Activated CD4-positive, alpha-beta T cell treated with anti-CD3 and anti-CD28 coated beads, Interleukin-2, amount 10 ng/mL, durations not matched to agents 7 days and 5 days (primary cell): ENCODE measurements around the gene DGKB. TPM values are rescaled to one million over a fixed set of nuclear protein-coding genes. Genes with fewer than 3 reads are reported as not detected.

ENCODE experiments used
- CTCF ChIA-PET: fragments of 350-600 bp; sonication (Branson Sonifier 250); formaldehyde crosslinking; loops from one replicate; lab custom pipeline; 2021; ENCODE audit warnings: antibody characterized with exemption; lab: Charles Lee
- POLR2A ChIA-PET: fragments of 350-600 bp; sonication (Branson Sonifier 250); formaldehyde crosslinking; loops from one replicate; lab custom pipeline; 2021; ENCODE audit warnings: antibody characterized with exemption; lab: Charles Lee
- DNase-seq: peaks from one replicate; pipeline ENCODE4 v3.0.0-alpha.2; 2020
- H3K27ac Mint-ChIP-seq: one replicate; pipeline ENCODE4 v1.8.0; 2021; ENCODE audit warnings: mild to moderate bottlenecking, moderate library complexity, mixed read lengths
- H3K27me3 Mint-ChIP-seq: one replicate; pipeline ENCODE4 v1.8.0; 2021; ENCODE audit warnings: mixed read lengths
- H3K36me3 Mint-ChIP-seq: one replicate; pipeline ENCODE4 v1.8.0; 2021; ENCODE audit warnings: low read depth, mixed read lengths
- H3K4me1 Mint-ChIP-seq: one replicate; pipeline ENCODE4 v1.8.0; 2021; ENCODE audit warnings: mixed read lengths
- H3K4me3 Mint-ChIP-seq: one replicate; pipeline ENCODE4 v1.8.0; 2021; ENCODE audit warnings: mild to moderate bottlenecking, moderate library complexity, mixed read lengths
- H3K9me3 Mint-ChIP-seq: one replicate; pipeline ENCODE4 v1.8.0; 2021; ENCODE audit warnings: mixed read lengths
- total RNA-seq, 2 experiments: library from RNA; stranded (reverse); gene quantifications; one replicate each; pipeline ENCODE4 v1.2.3, GENCODE V29; 2021

The DGKB gene
- total RNA-seq, 2 experiments from 2014 or later = not detected

GRCh38 chr7:14551310-14551709, 351.2 kb downstream of the DGKB start:
- POLR2A ChIA-PET = no interaction called here

DNA sequence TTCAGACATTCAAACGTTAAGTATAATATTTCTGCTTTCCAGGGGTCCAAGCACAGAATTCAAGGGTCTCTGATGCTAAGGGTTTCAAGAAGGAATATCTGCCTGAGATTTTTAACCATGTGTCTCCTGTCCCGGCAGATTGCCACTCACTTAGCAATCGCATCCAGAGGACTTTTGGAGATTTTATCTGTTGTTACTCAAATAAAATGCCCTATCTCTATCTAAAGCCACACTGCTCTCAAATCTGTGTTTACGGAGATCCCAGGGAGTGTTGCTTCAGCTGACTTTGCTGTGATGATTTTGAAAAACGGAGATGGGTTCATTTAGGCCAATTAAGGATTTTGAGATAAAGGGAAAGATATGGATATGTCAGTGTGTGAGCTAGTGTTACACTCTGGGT, 359.9 kb downstream of the DGKB start:
- ChIA-PET POLR2A (no interaction called here), CTCF (no interaction called here)
- Mint-ChIP-seq H3K4me1 (no peaks in the 10 kb centered on the region), H3K27ac (no peak overlapping the region), H3K4me3 (no peak overlapping the region), H3K36me3 (no peaks in the 10 kb centered on the region), H3K27me3 (no peaks in the 10 kb centered on the region), H3K9me3 (no peaks in the 10 kb centered on the region)
- DNase-seq = no peak

More at GRCh38 chr7:14551310-14551709, 351.2 kb downstream of the DGKB start:
- Mint-ChIP-seq H3K36me3 (no peaks in the 10 kb centered on the region), H3K4me1 (no peaks in the 10 kb centered on the region), H3K27ac (no peak overlapping the region), H3K9me3 (no peaks in the 10 kb centered on the region), H3K27me3 (no peaks in the 10 kb centered on the region), H3K4me3 (no peak overlapping the region)
- DNase-seq = no peak
- CTCF ChIA-PET = no interaction called here

DNA sequence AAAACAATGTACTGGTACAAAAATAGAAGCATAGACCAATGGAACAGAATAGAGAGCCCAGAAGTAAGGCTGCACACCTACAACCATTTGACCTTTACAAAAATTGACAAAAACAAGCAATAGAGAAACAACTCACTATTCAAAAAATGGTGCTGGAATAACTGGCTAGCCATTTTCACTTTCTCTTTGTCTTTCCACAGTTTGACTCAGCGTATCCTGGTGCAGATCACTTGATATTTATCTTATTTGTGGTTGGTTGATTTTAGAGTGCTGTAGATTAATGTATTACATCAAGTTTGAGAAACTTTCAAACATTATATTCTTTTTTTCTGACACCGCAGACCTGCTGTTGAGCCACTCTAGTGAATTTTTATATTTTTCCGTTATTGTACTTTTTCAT, 381.4 kb downstream of the DGKB start:
- POLR2A ChIA-PET = no interaction called here
- peaks cover 11% of the 10 kb centered on the region for H3K9me3 Mint-ChIP-seq
- no peaks in the 10 kb centered on the region for H3K36me3 Mint-ChIP-seq
- CTCF ChIA-PET = no interaction called here
- H3K4me3 Mint-ChIP-seq = no peak overlapping the region
- H3K27ac Mint-ChIP-seq = no peak overlapping the region
- DNase-seq = no peak
- H3K4me1 Mint-ChIP-seq = no peaks in the 10 kb centered on the region
- H3K27me3 Mint-ChIP-seq = no peaks in the 10 kb centered on the region

DNA sequence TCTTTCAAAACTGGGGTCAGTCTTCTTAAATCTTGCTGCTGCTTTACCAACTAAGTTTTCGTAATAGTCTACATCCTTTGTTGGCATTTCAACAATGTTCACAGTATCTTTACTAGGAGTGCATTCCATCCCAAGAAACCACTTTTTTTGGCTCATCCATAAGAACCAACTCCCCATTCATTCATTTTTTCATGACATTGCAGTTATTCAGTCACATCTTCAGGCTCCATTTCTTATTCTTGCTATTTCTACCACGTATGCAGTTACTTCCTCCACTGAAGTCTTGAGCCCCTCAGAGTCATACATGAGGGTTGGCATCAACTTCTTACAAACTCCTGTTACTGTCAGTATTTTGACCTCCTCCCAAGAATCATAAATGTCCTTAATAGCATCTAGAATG, 392.3 kb downstream of the DGKB start:
- no peaks in the 10 kb centered on the region for H3K36me3 Mint-ChIP-seq
- no peak overlapping the region for H3K27ac Mint-ChIP-seq
- DNase-seq = no peak
- H3K4me3 Mint-ChIP-seq = no peak overlapping the region
- POLR2A ChIA-PET = no interaction called here
- peaks cover 8% of the 10 kb centered on the region for H3K9me3 Mint-ChIP-seq
- no peaks in the 10 kb centered on the region for H3K4me1 Mint-ChIP-seq
- no peaks in the 10 kb centered on the region for H3K27me3 Mint-ChIP-seq
- CTCF ChIA-PET = no interaction called here

GRCh38 chr7:14507617-14508016, 394.9 kb downstream of the DGKB start:
- DNase-seq = no peak
- no peaks in the 10 kb centered on the region for H3K36me3 Mint-ChIP-seq
- POLR2A ChIA-PET = no interaction called here
- no peak overlapping the region for H3K4me3 Mint-ChIP-seq
- H3K9me3 Mint-ChIP-seq = peaks cover 4% of the 10 kb centered on the region
- no peak overlapping the region for H3K27ac Mint-ChIP-seq
- no peaks in the 10 kb centered on the region for H3K27me3 Mint-ChIP-seq
- no peaks in the 10 kb centered on the region for H3K4me1 Mint-ChIP-seq
- CTCF ChIA-PET = no interaction called here

- POLR2A ChIA-PET = no interaction called here
- Mint-ChIP-seq H3K27me3 (no peaks in the 10 kb centered on the region), H3K4me1 (no peaks in the 10 kb centered on the region), H3K4me3 (no peak overlapping the region), H3K27ac (no peak overlapping the region), H3K36me3 (no peaks in the 10 kb centered on the region), H3K9me3 (peaks cover 9% of the 10 kb centered on the region)
- CTCF ChIA-PET = no interaction called here
- no peak for DNase-seq
Observed at GRCh38 chr7:14505906-14506305, 396.6 kb downstream of the DGKB start.

DNA sequence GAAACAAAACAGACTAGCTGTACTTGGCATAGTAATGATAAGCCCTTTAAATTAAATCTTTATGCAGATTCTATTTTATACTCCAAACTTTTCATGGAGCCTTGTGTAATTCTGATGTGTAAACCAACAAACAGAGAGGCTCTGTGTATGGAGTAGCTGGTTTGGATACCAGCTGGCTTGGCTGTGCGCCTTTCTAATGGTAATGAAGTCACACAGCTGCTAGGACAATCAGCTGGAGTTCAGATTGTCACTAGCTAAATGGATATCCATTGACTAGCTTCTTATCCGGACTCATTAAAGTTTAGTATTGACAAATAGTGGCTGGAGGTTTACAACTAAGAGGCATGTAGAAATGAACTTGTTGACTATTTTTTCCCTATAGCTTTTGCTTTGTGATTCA, 398.4 kb downstream of the DGKB start:
- Mint-ChIP-seq H3K36me3 (no peaks in the 10 kb centered on the region), H3K4me1 (no peaks in the 10 kb centered on the region), H3K27me3 (no peaks in the 10 kb centered on the region), H3K4me3 (no peak overlapping the region), H3K9me3 (peaks cover 6% of the 10 kb centered on the region), H3K27ac (no peak overlapping the region)
- CTCF ChIA-PET = no interaction called here
- POLR2A ChIA-PET = interaction anchor here (0.6 kb wide), 1 partner anchor 16 kb away, joined by 5 read pairs; no protein-coding TSS in a partner anchor
- DNase-seq = no peak

GRCh38 chr7:14503623-14504022, 398.9 kb downstream of the DGKB start:
- ChIA-PET CTCF (no interaction called here), POLR2A (no interaction called here)
- Mint-ChIP-seq H3K36me3 (no peaks in the 10 kb centered on the region), H3K27ac (no peak overlapping the region), H3K9me3 (peaks cover 6% of the 10 kb centered on the region), H3K4me1 (no peaks in the 10 kb centered on the region), H3K4me3 (no peak overlapping the region), H3K27me3 (no peaks in the 10 kb centered on the region)
- no peak for DNase-seq

- POLR2A ChIA-PET = no interaction called here
- H3K27me3 Mint-ChIP-seq = no peaks in the 10 kb centered on the region
- H3K4me3 Mint-ChIP-seq = no peak overlapping the region
- no peak overlapping the region for H3K27ac Mint-ChIP-seq
- H3K4me1 Mint-ChIP-seq = no peaks in the 10 kb centered on the region
- H3K9me3 Mint-ChIP-seq = peaks cover 6% of the 10 kb centered on the region
- CTCF ChIA-PET = no interaction called here
- DNase-seq = no peak
- H3K36me3 Mint-ChIP-seq = no peaks in the 10 kb centered on the region
Observed at GRCh38 chr7:14501436-14501835, 401.1 kb downstream of the DGKB start.

DNA sequence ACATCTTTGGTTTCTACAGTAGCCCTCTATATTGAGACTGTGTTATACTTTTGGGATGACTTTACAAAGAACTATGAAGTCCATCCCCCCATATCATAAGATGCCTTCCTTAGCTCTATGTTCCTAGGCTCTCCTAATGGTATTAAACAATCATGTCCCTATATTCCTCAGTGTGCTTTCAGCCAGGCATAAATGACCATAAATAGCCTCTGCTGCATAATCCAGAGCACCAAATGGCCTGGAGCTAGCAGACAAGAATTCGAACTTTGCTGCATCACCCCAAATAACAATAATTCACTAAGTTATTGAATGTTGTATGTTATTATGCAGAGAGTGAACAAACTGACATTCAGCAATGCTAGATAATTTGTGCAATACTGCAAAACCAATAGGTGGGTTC, 405.2 kb downstream of the DGKB start:
- Mint-ChIP-seq H3K36me3 (no peaks in the 10 kb centered on the region), H3K4me1 (no peaks in the 10 kb centered on the region), H3K27ac (no peak overlapping the region), H3K9me3 (peaks cover 6% of the 10 kb centered on the region), H3K27me3 (no peaks in the 10 kb centered on the region), H3K4me3 (no peak overlapping the region)
- CTCF ChIA-PET = interaction anchor here (0.6 kb wide), 1 partner anchor 269 kb away, joined by 5 read pairs; no protein-coding TSS in a partner anchor
- no peak for DNase-seq
- POLR2A ChIA-PET = no interaction called here

GRCh38 chr7:14495633-14496032, 406.9 kb downstream of the DGKB start:
- H3K36me3 Mint-ChIP-seq = no peaks in the 10 kb centered on the region
- no peaks in the 10 kb centered on the region for H3K4me1 Mint-ChIP-seq

GRCh38 chr7:14487701-14488395, 414.7 kb downstream of the DGKB start:
- Mint-ChIP-seq H3K9me3 (peaks cover 2% of the 10 kb centered on the region), H3K36me3 (no peaks in the 10 kb centered on the region), H3K27me3 (no peaks in the 10 kb centered on the region), H3K27ac (no peak overlapping the region), H3K4me3 (no peak overlapping the region), H3K4me1 (no peaks in the 10 kb centered on the region)
- no peak for DNase-seq
- ChIA-PET CTCF (no interaction called here), POLR2A (no interaction called here)

More at GRCh38 chr7:14495633-14496032, 406.9 kb downstream of the DGKB start:
- ChIA-PET POLR2A (no interaction called here), CTCF (no interaction called here)
- Mint-ChIP-seq H3K27ac (no peak overlapping the region), H3K27me3 (no peaks in the 10 kb centered on the region), H3K4me3 (no peak overlapping the region), H3K9me3 (no peaks in the 10 kb centered on the region)
- DNase-seq = no peak

DNA sequence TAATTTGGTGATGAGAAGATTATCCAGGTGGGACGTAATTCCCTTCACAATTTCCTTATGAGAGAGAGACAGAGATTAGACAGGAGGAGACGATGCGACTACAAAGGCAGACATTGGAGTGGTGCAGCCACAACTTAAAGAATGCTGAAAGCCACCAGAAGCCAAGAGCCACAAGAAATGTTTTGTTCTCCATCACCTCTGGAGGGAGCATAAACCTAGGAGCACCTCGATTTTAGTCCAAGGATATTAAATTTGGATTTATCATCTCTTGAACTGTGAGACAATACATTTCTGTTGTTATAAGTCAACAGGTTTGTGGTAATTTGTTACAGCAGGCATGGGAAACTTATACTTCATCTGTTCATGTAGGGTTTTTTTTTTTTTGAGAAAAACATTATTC, 418.9 kb downstream of the DGKB start:
- POLR2A ChIA-PET = no interaction called here
- Mint-ChIP-seq H3K27ac (no peak overlapping the region), H3K4me3 (no peak overlapping the region), H3K27me3 (no peaks in the 10 kb centered on the region), H3K4me1 (no peaks in the 10 kb centered on the region), H3K36me3 (no peaks in the 10 kb centered on the region), H3K9me3 (peaks cover 2% of the 10 kb centered on the region)
- CTCF ChIA-PET = interaction anchor here (0.5 kb wide), 1 partner anchor 158 kb away, joined by 3 read pairs; no protein-coding TSS in a partner anchor
- DNase-seq = no peak

GRCh38 chr7:14480281-14480680, 422.3 kb downstream of the DGKB start:
- Mint-ChIP-seq H3K27ac (no peak overlapping the region), H3K36me3 (no peaks in the 10 kb centered on the region), H3K4me1 (no peaks in the 10 kb centered on the region), H3K9me3 (peaks cover 2% of the 10 kb centered on the region), H3K27me3 (no peaks in the 10 kb centered on the region), H3K4me3 (no peak overlapping the region)
- ChIA-PET POLR2A (no interaction called here), CTCF (no interaction called here)
- no peak for DNase-seq
